Ureter (tissue), 1 donor: ENCODE measurements around the gene GREM1. TPM values are rescaled to one million over a fixed set of nuclear protein-coding genes. Genes with fewer than 3 reads are reported as not detected.

Experiments
- DNase-seq: peaks from one replicate; pipeline ENCODE4 v3.0.0-alpha.2; 2020; ENCODE audit warnings: low spot score
- total RNA-seq: library from RNA; stranded (reverse); gene quantifications from one replicate; pipeline ENCODE4 v1.2.4, GENCODE V29; 2023
- donor health status: DM: yes; HTN: yes; CAD: no.

GREM1 gene
- 26.0 TPM for total RNA-seq

DNA sequence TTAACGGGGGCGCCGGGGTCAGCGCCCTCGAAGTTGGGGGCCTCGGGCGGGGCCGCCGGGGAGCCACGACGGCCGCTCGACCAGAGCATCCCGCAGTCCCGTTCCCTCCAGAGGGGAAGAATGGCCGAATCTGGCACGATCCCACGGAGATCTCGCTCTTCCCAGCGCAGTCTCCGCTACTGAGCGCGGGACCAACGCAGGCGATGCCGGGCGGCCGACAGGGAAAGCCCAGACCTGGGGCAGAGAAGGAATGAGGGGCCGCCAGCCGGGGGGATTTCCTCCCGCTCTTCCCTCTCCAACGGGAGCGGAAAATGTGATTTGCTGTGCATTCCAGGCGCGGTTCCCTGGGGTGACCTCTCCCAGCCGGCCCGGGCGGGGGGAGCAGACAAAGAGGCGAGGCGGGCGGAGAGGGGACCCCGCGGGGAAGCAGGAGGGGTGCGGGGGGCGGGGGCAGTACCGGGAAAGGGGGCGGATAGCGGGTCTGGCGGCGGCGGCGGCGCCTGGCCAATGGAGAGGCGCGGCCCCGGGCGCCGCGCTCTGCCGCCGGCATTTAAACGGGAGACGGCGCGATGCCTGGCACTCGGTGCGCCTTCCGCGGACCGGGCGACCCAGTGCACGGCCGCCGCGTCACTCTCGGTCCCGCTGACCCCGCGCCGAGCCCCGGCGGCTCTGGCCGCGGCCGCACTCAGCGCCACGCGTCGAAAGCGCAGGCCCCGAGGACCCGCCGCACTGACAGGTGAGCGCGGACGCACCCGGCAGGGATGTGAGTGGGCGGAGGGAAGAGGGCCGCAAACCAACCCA, at the start of gene GREM1:
TSS of gene GREM1 (plus strand) at position 579 of the 801 bp plus-strand sequence. CDS start 12,687 bp downstream, outside the sequence.
- DNase-seq, result no peak

DNA sequence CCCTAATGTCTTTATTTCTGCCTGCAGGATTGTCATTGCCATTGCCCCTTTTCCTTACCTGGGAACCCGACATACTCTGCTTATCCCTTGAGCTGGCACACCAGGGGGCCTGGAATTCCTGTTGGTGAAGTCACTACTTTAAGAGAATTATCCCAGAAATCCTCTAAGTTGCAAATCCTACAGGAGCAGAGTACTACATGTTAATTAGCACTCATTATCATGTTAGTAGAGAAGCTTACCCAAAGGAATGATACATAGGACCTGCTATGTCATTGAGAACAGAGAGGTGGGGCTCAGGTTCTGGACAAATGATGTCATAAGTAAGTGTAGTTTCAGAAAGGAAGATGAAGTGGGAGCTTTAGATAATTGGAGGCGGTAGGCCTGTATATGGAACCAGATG, 48.9 kb upstream of the GREM1 start:
- no peak for DNase-seq

DNA sequence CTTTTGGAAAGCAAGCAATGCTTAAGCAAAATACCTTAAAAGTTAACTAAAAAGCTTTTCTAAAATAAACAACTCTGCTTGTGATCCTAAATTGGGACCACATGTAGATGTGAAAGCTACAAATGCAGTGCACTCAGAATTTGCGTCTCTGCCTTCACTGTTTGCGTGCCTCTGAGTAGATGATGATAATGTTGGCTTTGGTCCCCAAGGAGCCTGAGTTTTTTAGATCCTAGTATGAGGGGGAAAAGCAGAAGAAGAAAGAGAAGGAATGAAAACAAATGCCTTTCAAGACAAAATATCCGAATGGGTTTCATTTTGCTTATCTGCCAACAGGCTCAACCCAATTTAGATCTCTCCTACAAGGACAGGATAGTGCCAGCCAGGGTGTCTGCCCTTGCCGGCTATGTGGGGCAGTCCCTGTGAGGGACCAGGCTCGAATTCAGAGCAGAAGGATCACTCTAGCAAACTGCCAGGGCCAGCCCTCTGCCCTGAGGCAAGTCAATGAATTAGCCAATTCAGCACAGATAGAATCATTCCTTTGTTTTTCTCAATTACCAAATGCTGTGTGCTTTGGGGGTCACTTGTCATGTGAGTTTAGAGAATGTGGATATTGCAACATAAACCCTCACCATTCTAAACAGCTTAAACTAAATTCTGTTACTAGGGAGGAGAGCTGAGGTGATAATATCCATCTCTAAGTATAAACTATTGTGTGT, 47.8 kb upstream of the GREM1 start:
- no peak for DNase-seq

DNA sequence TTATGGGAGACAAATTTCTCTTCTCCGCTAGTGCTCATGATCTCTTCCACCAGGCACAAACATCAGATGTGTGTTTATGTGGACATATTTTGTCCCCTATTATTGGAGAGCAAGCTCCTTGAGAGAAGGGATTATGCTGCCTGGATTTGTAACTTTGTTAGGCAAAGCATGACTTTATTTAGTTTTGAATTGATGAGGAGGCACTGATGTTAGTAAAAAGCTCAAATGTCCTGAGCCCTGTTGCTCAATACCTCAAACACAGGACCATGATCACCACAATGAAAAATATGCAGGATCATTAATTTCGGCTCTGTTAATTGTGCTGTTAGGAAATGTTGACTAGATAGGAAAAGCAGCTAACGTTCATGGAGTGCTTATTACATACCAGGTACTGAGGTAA, 47.2 kb upstream of the GREM1 start:
- no peak for DNase-seq

DNA sequence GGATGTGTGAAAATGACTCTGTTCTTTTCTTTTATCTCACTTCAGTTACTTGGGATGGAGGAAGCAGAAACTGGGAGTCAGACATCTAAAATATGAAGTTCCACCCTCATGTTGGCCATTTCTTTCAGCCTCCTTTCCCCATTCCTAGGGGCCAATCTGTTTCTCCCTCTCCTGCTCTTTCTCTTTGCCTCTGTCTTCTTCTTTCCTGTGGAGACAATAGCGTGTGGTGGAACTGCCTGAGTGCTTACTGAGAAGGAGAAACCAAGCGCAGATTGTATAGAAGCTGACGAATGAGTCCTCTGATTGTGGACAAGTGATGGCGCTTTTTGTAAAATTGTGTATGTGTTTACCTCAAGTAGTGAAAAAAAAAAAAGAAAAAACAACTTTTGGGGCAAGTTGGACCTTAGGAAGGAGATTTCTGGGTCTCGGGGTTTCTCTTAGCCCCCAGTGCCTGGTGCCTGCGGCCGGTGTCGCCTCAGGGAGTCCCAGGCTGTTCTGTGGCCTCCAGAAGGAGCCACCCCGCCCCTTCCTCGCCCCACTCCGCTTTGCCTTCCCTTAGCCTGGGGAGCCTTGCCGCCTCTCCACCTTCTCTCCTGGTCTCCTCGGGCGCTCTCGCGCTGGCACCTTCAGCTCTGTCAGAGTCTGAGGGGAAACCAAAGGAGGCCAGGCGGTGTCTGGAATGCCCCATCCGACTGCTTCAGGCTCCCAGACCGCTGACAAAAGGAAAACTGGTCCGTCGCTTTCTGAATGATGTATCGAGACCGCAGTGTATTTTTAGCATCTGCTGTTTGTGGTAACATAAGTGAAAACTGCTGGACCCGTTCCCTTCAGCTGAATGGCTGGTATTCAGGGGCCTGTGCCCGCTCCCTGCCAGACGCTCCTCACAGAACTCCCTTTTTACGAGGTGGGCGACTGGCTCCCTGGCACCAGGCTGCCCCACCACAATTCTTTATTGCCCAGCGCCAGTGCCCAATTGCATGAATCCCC, 46.2 kb upstream of the GREM1 start:
- no peak for DNase-seq

DNA sequence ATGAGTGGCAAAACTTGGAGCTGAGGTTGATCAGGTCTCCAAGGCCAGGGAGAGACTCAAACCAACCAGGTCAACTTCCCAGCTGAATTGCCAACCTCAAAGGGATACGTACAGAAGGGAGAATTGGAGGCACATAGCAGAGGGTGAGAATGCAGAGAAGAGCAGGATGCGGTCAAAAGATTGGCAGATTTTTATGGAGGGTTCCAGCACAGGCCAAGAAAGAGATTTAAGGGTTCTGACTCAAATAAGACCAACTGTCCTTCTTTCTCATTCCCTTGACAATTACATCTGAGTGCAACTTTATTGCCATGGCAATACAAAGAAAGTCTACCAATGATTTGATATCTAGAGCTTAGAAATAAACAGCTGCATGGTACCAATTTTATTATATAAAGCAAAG, 43.1 kb upstream of the GREM1 start:
- no peak for DNase-seq

DNA sequence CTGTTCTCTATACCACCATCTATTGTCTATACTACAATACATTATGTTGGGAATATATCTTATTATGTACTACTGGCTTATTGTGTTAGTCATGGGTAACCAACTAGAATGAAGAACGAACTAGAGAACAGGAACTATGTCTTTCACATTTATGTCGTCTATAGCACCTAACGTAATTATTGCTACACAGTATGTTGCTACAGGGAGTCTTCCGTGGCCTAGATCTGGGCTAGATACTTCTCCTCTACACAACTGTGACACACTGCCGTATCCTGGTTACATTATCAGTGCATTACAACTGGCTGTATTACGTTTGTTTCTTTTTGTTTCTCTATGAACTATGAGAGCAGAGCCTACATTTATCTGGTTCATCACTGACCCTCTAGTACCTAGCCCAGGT, 42.3 kb upstream of the GREM1 start:
- no peak for DNase-seq

DNA sequence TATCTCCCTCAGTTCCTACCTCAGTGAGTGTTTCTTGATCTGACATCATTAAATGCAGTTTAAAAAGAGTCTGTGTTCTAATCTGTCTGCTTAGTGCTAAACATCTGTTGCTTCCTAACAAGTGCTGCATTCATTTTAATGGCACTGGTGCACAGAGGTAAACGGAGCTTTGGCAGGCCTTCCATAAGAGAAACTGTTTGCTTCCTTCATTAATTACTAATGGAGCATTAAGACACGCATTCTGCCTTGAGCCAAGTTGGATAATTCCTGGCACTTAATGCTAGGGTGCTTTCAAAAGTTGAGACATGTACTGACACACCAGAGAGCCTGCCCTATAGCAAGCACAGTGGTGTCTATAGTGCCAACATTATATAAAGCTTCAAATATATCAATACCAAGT, 41.6 kb upstream of the GREM1 start:
- DNase-seq, result no peak

DNA sequence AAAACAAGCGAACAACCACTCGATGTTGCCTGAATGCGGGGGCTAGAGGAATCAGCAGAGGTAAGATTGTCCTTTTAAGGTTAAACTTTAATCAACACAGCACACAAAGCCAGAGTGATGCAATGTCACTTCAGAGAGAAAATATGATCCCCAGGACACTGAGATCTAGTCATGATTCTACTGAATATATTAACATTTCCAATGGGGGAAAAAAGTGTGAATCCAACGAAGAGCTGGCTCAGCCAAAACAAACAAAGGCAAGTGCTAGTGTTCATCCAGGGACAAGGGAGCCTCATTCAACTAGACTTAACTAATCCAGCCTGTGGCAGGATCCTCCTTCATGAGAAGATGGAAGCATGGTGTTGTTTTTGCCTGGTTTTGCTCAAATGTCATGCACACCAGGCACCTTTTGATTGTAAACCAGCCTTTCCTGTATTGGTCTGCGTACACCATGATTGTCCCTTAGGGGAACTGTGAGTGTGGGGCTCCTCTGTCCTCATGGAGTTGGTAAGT, 40.5 kb upstream of the GREM1 start:
- DNase-seq, result no peak

DNA sequence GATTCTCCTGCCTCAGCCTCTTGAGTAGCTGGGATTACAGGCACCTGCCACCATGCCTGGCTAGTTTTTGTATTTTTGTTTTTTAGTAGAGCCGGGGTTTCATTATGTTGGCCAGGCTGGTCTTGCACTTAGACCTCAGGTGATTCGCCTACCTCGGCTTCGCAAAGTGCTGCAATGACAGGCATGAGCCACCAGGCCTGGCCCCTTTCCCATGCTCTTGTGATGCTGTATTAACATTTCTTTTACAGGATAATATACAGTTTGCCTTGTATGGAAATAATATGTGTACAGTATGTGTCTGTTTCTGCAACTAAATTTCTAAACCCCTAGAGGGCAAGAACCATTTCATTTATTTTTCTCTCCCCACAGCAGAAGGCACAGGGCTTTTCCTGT, 38.5 kb upstream of the GREM1 start:
- DNase-seq, result no peak

DNA sequence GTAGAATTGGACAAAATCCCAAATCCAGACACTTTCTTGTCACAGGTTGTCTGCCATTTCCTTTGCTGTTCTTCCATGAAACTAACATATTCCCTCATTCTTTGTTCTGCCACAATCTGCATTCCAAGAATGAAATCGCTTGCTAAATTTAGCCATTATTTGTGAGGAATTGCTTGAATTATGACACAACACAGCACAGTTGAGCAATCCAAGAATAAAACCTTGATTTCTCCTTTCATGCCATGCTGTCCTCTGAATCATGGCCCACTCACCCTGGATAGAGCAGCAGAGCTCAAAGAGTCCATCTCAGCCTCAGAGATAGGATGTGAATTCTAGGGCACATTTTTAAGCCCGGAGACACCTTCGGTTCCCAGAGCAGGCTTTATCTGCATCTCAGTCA, 35.2 kb upstream of the GREM1 start:
- DNase-seq, result no peak

DNA sequence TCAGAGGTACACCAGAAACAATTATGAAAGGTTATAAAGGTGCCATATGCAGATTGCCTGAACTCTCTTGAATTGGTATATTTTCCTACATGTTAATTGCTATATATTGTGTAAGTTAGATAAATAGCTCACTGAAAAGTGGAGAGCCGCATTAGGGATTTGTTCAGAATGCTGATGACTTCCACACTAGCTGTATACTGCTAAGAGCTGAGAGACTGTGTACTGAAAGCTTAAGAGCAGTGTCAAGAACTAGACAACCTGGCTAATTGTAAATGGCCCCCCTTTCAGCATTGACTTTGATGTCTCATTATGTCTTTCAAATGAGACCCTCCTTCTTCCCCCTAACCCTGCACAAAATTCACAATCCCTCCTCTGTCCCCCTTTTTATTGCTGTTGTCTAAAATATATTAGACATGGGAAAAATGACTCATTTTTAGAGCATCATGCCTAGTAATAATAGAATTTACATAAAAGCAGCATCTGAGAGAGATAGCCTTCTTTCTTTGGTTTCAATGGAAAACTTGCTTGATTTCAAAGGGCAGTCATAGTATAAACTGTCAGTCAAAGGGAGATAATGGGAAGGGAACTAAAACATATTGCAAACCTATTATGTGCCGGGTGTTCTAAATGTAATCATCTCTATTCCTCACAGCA, 34.7 kb upstream of the GREM1 start:
- DNase-seq, result no peak

DNA sequence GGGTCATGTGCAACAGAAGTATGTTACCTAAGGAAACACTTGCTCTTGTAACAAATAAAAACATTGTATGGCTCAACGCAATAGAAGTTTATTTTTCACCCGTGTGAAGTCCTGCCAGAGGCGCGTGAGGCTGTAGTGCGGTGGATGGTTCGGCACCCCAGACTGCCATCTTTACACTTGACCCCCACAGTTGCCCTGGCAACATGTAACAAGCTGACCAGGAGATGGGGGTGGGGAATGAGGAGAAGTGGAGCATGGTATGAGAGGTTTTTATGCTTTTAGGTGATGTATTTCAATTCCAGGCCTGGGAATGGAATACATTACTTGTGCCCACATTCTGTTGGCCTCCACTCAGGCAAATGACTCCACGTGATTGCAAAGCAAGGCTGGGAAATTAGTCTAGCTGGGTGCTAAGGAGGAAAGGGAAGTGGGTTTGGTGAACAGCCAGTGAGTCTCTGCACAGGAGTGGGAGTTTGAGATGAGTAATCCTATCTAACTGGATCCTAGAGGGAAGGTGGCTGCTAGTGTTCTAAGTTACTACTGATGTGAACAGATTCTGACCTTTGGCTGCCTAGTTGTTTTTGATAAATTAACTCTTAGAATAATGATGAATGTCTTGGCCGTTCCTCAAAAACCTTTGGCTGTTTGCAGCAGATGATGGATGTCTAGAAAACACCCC, 33.8 kb upstream of the GREM1 start:
- DNase-seq, result no peak

DNA sequence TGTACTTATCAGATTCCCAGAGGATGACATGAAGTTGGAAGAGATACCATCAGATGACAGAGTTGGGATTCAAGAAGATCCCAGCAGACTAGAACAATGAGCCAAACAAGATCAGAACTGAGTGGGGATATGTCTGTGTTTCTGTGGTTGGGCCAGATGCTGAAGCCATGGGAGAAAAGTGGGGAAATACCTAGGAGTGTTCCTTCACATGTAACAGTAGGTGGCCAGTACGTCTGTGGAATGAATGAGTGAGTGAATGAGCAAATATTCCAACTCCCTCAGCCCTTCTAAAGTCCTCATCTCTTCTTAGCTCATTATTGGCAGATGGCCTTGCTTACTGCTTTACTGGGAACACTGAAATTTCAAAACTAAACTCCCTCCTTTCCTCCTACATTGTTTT, 32.2 kb upstream of the GREM1 start:
- DNase-seq, result no peak

DNA sequence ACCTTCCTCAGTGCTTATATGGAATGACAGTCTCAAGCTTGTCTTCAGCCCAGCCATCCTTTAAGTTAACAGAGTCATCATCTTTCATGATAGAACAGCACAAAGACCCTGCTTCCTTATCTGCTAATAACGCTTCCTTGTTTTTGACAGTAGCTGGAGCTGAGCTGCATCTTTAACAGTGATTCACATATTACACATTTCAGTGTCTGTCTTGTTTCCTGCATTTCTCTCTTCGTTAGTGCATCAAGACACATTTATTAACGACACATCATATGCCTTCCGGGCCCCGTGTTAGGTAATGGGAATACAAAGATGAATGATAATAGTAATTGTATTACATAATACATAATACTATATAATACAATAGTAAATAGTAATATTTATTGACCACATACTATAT, 30.2 kb upstream of the GREM1 start:
- no peak for DNase-seq

DNA sequence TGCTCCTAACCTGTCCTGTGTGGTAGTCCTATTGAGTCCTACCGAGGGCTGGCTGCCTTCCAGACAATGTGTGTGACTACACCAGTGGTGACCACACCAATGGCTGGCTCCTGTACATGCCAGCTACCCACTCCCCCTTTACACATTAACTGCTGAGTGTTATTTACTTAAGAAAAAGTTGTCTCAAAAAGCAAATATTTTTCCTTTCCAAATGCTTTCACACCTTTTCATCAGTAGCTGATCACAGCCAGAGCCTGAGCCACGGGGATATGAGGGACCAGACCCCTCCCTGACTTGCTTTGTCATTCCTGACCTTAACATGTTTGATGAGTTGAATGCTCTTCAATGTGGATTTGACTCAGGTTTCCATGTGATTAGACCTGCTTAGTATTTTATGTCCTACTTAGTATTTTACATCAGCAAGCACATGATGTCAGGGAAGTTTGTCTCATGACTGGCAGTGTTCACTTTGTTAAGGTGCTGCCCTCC, 29.6 kb upstream of the GREM1 start:
- no peak for DNase-seq

DNA sequence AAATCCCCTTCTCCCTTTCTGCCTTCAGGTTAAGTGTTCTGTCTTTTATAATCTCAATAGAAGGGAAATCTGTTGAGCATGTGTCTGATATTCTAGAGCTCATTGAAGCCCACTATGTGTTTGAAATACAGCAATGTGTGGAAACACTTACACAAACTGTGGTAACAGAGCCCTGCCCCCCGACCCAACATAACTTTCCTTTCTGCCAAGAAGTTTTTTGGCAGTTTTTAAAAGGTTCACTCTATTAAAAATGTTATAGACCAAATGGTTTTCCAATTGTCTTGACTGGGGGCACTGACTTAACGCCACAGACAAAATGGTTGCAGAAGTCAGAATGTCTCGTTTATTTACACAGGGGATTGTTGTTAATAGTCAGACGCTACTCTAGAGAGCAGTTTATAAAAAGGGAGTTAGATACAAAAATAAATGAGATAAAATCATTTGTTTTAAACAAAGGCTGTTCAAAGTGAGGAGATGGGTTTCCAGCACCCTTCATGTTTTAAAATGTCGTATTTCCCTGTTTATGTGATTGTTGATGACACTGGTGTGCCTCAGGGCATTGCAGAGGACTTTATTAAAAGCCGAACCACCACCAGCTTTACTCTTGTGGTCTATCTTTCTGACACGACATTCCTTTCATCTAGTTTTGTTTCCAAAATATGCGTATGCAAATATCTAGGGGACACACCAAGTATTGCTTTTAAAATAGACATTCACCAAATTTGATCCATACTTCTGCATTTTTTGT, 26.7 kb upstream of the GREM1 start:
- DNase-seq, result no peak

DNA sequence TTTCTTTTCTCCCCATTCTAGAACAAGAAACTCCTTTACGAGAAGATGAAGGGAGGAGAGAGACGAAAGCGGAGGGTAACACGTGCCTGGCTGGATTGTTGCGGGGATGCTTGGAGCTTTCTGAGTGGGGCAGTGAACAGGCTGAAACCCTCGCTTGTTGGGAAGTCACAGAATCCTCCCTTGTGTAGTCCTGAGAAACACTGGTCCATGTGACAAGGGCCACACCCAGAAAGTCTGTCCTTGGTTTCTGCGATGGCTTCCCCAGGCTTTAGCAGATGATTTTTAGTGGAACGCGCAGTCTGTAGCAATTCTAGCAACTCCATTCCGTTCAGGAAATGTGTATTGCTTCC, 26.1 kb upstream of the GREM1 start:
- DNase-seq, result no peak

DNA sequence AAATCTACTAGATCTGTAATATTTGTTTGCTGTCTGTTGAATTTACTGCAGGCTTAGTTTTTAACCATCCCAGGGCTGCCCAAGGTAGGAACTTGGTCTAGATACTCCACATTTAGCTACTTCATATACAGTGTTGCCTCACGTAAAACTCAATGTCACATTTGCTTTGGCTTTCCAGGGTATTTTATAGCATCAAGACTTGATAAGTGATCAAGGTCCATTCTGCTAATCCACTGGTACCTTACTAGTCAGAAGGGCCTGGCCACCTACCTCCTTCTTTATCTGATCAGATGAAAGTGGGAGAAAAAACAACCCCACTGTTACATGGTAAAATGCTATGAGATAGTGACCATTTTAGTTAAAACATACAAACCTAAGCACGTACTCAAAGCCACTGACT, 25.5 kb upstream of the GREM1 start:
- no peak for DNase-seq
